ENCODE measurements around the gene HS2ST1.

Gene HS2ST1

DNA sequence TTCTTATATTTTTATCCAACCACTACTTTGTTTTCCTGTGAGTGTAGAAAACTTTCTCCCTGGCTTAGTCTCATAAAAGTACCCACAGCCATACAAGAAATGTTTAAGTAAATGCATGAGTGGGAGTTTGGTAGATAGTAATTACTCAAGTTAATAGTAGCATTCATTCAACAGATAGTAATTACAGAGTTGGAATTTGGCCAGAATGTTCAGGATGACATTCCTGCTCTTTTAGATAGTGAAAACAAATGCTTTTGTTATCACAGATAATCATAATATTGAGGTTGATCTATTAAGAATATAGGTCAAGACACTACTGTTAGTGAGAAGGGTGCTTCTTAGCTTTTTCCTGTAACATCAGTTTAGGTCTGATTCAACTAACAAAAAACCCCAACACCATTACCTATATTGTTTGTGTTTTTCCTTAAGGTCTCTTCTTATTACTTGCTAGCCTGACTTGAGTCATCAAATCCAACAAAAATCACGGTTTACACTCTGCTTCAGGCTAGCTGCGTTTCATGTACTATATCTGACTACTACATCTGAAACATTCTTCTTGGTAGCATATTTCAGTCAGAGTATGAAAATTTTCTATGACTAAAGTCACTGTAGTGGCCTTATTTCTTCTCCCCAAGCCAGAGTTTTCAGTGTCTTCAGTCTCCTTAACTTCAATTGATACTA lies 163.7 kb downstream of the HS2ST1 start:
- Histone ChIP-seq H3K4me3 (ENCODE audit: low read depth, low read length, poor library complexity, severe bottlenecking) (no peak overlapping the region), H3K27ac (ENCODE audit: low read depth, low read length, poor library complexity, severe bottlenecking) (no peak overlapping the region), H4K20me1 (ENCODE audit: insufficient read depth, low read length) (no peaks in the 10 kb centered on the region), H3K36me3 (ENCODE audit: insufficient read depth, low read length) (peaks cover 11% of the 10 kb centered on the region; the same call in 1 of the 2 replicates), H3F3A (ENCODE audit: insufficient read depth, low read length) (no peaks in the 10 kb centered on the region), H3K79me2 (ENCODE audit: insufficient read depth, low read length) (no peaks in the 10 kb centered on the region), H3K9me2 (ENCODE audit: low read depth, low read length) (no peaks in the 10 kb centered on the region), H3K4me2 (ENCODE audit: low read length) (no peak overlapping the region), H3K4me1 (ENCODE audit: insufficient read depth, low read length, severe bottlenecking) (peaks cover 4% of the 10 kb centered on the region), H3K9ac (ENCODE audit: low read length) (no peak overlapping the region), H3K27me3 (ENCODE audit: insufficient read depth, low read length) (no peaks in the 10 kb centered on the region), H2AFZ (ENCODE audit: low read length) (no peak overlapping the region), H3K9me3 (ENCODE audit: low read length) (no peaks in the 10 kb centered on the region)
- TF ChIP-seq EZH2 (IDR thresholded peaks at IDR 0.05; ENCODE audit: borderline replicate concordance, low read length): no peak
- TF ChIP-seq, protein P1, sequence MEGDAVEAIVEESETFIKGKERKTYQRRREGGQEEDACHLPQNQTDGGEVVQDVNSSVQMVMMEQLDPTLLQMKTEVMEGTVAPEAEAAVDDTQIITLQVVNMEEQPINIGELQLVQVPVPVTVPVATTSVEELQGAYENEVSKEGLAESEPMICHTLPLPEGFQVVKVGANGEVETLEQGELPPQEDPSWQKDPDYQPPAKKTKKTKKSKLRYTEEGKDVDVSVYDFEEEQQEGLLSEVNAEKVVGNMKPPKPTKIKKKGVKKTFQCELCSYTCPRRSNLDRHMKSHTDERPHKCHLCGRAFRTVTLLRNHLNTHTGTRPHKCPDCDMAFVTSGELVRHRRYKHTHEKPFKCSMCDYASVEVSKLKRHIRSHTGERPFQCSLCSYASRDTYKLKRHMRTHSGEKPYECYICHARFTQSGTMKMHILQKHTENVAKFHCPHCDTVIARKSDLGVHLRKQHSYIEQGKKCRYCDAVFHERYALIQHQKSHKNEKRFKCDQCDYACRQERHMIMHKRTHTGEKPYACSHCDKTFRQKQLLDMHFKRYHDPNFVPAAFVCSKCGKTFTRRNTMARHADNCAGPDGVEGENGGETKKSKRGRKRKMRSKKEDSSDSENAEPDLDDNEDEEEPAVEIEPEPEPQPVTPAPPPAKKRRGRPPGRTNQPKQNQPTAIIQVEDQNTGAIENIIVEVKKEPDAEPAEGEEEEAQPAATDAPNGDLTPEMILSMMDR (IDR thresholded peaks at IDR 0.05; ENCODE audit: low read length): no peak

DNA sequence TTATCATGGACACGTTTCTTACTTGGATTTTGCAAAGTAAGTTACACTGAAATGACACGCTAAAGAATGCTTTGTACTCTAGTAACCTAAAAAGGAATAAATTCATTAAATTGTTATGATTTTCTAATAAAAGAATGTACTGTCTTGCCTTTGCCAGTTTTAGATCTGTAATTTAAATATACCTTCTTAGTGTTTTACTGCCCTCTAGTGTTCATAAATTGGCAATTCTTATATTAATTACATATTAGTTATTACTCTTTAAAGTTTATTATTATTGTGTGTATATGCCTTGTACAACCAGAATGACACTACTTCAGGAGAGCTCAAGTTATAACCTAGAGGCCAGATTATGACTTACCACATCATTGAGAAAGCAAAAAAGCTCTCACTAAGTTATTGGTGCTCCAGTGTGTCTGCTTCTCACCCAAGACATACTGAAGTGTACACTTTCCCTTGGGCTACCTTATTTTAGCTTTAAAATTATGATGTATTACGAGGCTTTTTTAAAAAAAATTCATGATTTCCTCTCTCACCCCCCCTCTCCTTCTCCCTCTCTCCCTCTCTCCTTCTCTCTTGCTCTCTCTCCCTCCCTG lies 169.9 kb downstream of the HS2ST1 start:
- no peak overlapping the region for H3K9ac ChIP-seq (ENCODE audit: low read length)
- no peak overlapping the region for H3K27ac ChIP-seq (ENCODE audit: low read depth, low read length, poor library complexity, severe bottlenecking)
- no peak overlapping the region for H2AFZ ChIP-seq (ENCODE audit: low read length)
- no peaks in the 10 kb centered on the region for H3K27me3 ChIP-seq (ENCODE audit: insufficient read depth, low read length)
- H3K79me2 ChIP-seq (ENCODE audit: insufficient read depth, low read length): no peaks in the 10 kb centered on the region
- no peaks in the 10 kb centered on the region for H4K20me1 ChIP-seq (ENCODE audit: insufficient read depth, low read length)
- H3K36me3 ChIP-seq (ENCODE audit: insufficient read depth, low read length): peaks cover 10% of the 10 kb centered on the region; the same call in 1 of the 2 replicates
- H3K4me1 ChIP-seq (ENCODE audit: insufficient read depth, low read length, severe bottlenecking): peaks cover 12% of the 10 kb centered on the region
- H3K9me2 ChIP-seq (ENCODE audit: low read depth, low read length): no peaks in the 10 kb centered on the region
- no peaks in the 10 kb centered on the region for H3F3A ChIP-seq (ENCODE audit: insufficient read depth, low read length)
- TF ChIP-seq EZH2 (IDR thresholded peaks at IDR 0.05; ENCODE audit: borderline replicate concordance, low read length): no peak
- TF ChIP-seq, protein P1 (IDR thresholded peaks at IDR 0.05; ENCODE audit: low read length): peak; percentile 31
- no peak overlapping the region for H3K4me3 ChIP-seq (ENCODE audit: low read depth, low read length, poor library complexity, severe bottlenecking)
- H3K9me3 ChIP-seq (ENCODE audit: low read length): no peaks in the 10 kb centered on the region
- no peak overlapping the region for H3K4me2 ChIP-seq (ENCODE audit: low read length)

GRCh38 chr1:87086120-87086519 lies 171.7 kb downstream of the HS2ST1 start:
- Histone ChIP-seq H3K4me2 (ENCODE audit: low read length) (no peak overlapping the region), H3K9me3 (ENCODE audit: low read length) (no peaks in the 10 kb centered on the region), H3K27me3 (ENCODE audit: insufficient read depth, low read length) (no peaks in the 10 kb centered on the region), H3F3A (ENCODE audit: insufficient read depth, low read length) (no peaks in the 10 kb centered on the region), H3K27ac (ENCODE audit: low read depth, low read length, poor library complexity, severe bottlenecking) (no peak overlapping the region), H2AFZ (ENCODE audit: low read length) (no peak overlapping the region), H3K36me3 (ENCODE audit: insufficient read depth, low read length) (peaks cover 7% of the 10 kb centered on the region; the same call in 1 of the 2 replicates), H3K4me1 (ENCODE audit: insufficient read depth, low read length, severe bottlenecking) (peaks cover 27% of the 10 kb centered on the region), H3K4me3 (ENCODE audit: low read depth, low read length, poor library complexity, severe bottlenecking) (no peak overlapping the region), H3K79me2 (ENCODE audit: insufficient read depth, low read length) (no peaks in the 10 kb centered on the region), H3K9me2 (ENCODE audit: low read depth, low read length) (no peaks in the 10 kb centered on the region), H3K9ac (ENCODE audit: low read length) (no peak overlapping the region), H4K20me1 (ENCODE audit: insufficient read depth, low read length) (no peaks in the 10 kb centered on the region)
- TF ChIP-seq, protein P1 (IDR thresholded peaks at IDR 0.05; ENCODE audit: low read length): no peak
- TF ChIP-seq EZH2 (IDR thresholded peaks at IDR 0.05; ENCODE audit: borderline replicate concordance, low read length): no peak

Measured in OCI-LY1 (cell line).